T47D (cell line): ENCODE data around the gene XCL2.

Experiments used
- DNase-seq, 2 experiments: peaks; one replicate each; pipeline versions ENCODE4 v3.0.0 to v3.0.0-alpha.2; 2011 to 2012; ENCODE audit warnings: low read depth in 1 of 2, low spot score in 1 of 2
- JUND ChIP-seq: IDR thresholded peaks from 2 replicates; pipeline ENCODE4 v1.6.1; 2012; ENCODE audit warnings: low read depth
- in situ Hi-C: cut with HindIII; loops from 2 replicates; pipeline ENCODE4 v1.10.0; 2016; ENCODE audit warnings: low sequenced_read_pairs, low pct_unique_long_range_greater_than_20kb

Gene XCL2

GRCh38 chr1:168572633-168573032 lies 28.8 kb upstream of the XCL2 start:
- no peak for TF ChIP-seq JUND
- in situ Hi-C loops = no loop called here
- no peak for DNase-seq

GRCh38 chr1:168570652-168571051 lies 26.9 kb upstream of the XCL2 start:
- DNase-seq = no peak
- in situ Hi-C loops = no loop called here

GRCh38 chr1:168568346-168568745 lies 24.5 kb upstream of the XCL2 start:
- in situ Hi-C loops = no loop called here
- no peak for TF ChIP-seq JUND

More at GRCh38 chr1:168570652-168571051, 26.9 kb upstream of the XCL2 start:
- TF ChIP-seq JUND = no peak

GRCh38 chr1:168567568-168567967 lies 23.8 kb upstream of the XCL2 start:
- in situ Hi-C loops = no loop called here
- DNase-seq = no peak
- TF ChIP-seq JUND = no peak

More at GRCh38 chr1:168568346-168568745, 24.5 kb upstream of the XCL2 start:
- DNase-seq = no peak

- in situ Hi-C loops = no loop called here
- DNase-seq = no peak
- no peak for TF ChIP-seq JUND
These were observed 23.2 kb upstream of the XCL2 start for GRCh38 chr1:168567007-168567406.

- DNase-seq = no peak
These were observed 22.0 kb upstream of the XCL2 start for GRCh38 chr1:168565825-168566224.

GRCh38 chr1:168561989-168562388 lies 18.2 kb upstream of the XCL2 start:
- no peak for TF ChIP-seq JUND

More at GRCh38 chr1:168565825-168566224, 22.0 kb upstream of the XCL2 start:
- in situ Hi-C loops = no loop called here
- TF ChIP-seq JUND = no peak

GRCh38 chr1:168560370-168560769 lies 16.6 kb upstream of the XCL2 start:
- no peak for DNase-seq
- in situ Hi-C loops = no loop called here
- no peak for TF ChIP-seq JUND

More at GRCh38 chr1:168561989-168562388, 18.2 kb upstream of the XCL2 start:
- in situ Hi-C loops = no loop called here
- DNase-seq = no peak

- DNase-seq = peak; percentile 6 to 51
- TF ChIP-seq JUND = no peak
- in situ Hi-C loops = no loop called here
These were observed 12.8 kb upstream of the XCL2 start for GRCh38 chr1:168556647-168557046.

GRCh38 chr1:168555508-168556046 lies 11.8 kb upstream of the XCL2 start:
- no peak for TF ChIP-seq JUND
- no peak for DNase-seq
- in situ Hi-C loops = no loop called here

GRCh38 chr1:168554603-168555483 lies 11.0 kb upstream of the XCL2 start:
- no peak for TF ChIP-seq JUND
- in situ Hi-C loops = no loop called here
- DNase-seq = no peak

- DNase-seq = no peak
- in situ Hi-C loops = no loop called here
- TF ChIP-seq JUND = no peak
These were observed 10.1 kb upstream of the XCL2 start for GRCh38 chr1:168553680-168554553.
